Frontal cortex (tissue), 4 donors: ENCODE data around the gene KLHL10. TPM values are rescaled to one million over a fixed set of nuclear protein-coding genes. Genes with fewer than 3 reads are reported as not detected.

Experiments
- DNase-seq, 2 donors: peaks; one replicate each; pipeline ENCODE4 v3.0.0; 2012; ENCODE audit warnings: low spot score in 2 of 2
- FAIRE-seq: peaks from 2 replicates; lab custom pipeline; 2012; peaks lifted over from hg19 to GRCh38; lab: Jason Lieb, UNC
- small RNA-seq: library from RNA; depleted of rRNA; stranded (forward); fragments of <200 nt; gene quantifications from one replicate; pipeline ENCODE3, GENCODE V24; 2014
- total RNA-seq: library from RNA; depleted of rRNA; stranded (reverse); fragments of >200 nt; gene quantifications from one replicate; pipeline ENCODE4 v1.2.3, GENCODE V29; 2014
- donor health status: control.
- donor health status: control.
- donor health status: control.

KLHL10 gene
- total RNA-seq, 1 donor from 2014 or later = under 0.01 TPM

GRCh38 chr17:41885733-41886132 is 48.1 kb downstream of the KLHL10 start:
- FAIRE-seq (no peak), DNase-seq (peak in 1 of 2 donors; percentile 46)

DNA sequence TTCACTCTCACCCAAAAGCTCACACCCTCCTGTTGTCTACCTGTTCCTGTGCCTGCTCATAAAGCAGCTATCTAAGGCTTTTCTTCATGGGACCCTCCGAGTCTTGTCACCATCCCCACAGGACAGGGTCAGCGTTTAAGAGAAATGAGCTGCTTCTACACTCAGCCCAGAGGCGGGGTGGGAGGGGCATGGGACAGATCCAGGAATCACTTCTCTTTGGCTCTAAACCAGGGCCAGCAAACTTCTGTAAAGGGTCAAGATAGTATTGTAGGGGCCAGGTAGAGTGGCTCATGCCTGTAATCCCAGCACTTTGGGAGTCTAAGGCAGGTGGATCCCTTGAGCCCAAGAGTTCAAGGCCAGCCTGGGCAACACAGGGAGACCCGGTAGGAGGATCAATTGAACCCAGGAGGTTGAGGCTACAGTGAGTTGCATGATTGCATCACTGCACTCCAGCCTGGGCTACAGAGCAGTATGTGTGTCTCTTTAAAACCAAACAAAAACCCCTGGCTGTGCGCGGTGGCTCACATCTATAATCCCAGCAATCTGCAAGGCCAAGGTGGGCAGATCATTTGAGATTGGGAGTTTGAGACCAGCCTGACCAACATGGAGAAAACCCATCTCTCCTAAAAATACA is 50.8 kb downstream of the KLHL10 start:
- no peak for DNase-seq
- no peak for FAIRE-seq

GRCh38 chr17:41891135-41892020 is 53.8 kb downstream of the KLHL10 start:
- FAIRE-seq (no peak), DNase-seq (no peak)

DNA sequence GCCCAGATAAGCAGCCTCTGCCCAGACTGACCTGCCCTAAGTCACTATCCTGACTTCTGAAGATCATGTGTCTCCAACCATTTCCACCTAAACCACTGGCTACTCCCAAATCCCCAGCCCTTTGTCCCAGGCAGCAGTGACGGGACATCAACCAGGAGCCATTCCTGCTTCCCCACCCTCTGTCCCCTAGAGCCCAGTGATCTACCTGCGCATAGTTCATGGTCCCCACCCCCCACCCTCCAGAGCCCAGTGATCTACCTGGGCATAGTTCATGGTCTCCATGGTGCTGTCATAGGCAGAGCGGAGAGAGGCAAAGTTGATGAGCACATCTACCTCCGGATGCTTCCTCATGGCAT is 54.4 kb downstream of the KLHL10 start:
- no peak for DNase-seq
- no peak for FAIRE-seq

- FAIRE-seq = no peak
- no peak for DNase-seq
Measured at GRCh38 chr17:41893384-41893783, 55.8 kb downstream of the KLHL10 start.

DNA sequence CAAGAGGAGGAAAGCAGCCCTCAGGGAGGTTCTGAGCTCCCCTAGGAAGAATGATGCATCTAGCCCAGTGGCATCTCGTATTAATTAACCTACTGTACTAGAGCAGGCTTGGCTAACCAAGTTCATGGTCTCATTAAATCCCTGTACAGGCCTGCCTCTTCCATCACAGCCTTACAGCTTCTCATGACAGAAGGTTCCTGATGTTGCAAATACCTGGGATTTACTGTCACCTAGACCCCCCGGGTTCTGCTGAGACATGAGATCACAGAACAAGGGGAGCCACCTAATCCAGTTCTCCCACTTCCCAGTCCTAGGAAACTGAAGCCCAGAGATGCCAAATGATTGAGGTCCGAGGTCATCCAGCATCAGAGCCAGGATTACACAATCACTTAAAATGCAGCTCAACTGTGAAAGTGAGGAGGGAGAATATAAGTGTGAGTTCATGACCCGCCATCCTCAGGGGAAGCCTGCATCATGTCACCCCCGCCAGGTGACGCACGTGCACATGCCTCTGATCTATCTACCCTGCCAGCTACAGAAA is 57.2 kb downstream of the KLHL10 start:
- DNase-seq (no peak), FAIRE-seq (no peak)

GRCh38 chr17:41895617-41896016 is 58.0 kb downstream of the KLHL10 start:
- FAIRE-seq (no peak), DNase-seq (no peak)

DNA sequence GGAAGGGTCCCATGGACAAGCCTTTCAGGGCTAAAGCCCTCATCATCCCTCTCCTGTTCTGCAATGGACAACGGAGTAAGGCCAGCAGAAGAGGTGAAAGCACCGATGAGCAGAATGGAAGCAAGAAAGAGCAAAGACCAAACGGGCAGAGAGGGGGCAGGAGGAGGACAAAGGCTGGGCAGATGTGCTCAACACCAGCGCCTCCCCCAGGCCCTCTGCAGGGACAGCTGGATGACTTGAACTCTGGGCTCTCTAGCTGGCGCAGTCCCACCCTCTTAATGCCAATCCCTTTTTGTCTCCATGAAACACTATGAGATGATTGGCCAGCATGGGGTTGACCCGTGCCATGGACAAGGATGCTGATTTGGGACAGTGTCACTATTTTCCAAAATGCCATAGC is 59.1 kb downstream of the KLHL10 start:
- FAIRE-seq (no peak), DNase-seq (no peak)

Small RNAs within 50 kb of the gene (small RNA-seq; reads per million reads assigned to genes)
- not detected for gene AC125257.2

Other genes with a start within 250 kb of the KLHL10 start
- not detected for gene KRT16, start 225.1 kb upstream of the KLHL10 start, total RNA-seq
- under 0.01 TPM for gene KRT17, start 213.2 kb upstream of the KLHL10 start, total RNA-seq
- gene EIF1, start 148.9 kb upstream of the KLHL10 start, total RNA-seq = 70.1 TPM
- not detected for gene GAST, start 125.5 kb upstream of the KLHL10 start, total RNA-seq
- gene HAP1, start 103.2 kb upstream of the KLHL10 start, total RNA-seq = under 0.01 TPM
- gene JUP, start 51.1 kb upstream of the KLHL10 start, total RNA-seq = 33.8 TPM
- 10.2 TPM for gene P3H4, start 25.9 kb upstream of the KLHL10 start, total RNA-seq
- gene FKBP10, start 24.8 kb upstream of the KLHL10 start, total RNA-seq = 9.0 TPM
- 131 TPM for gene NT5C3B, start 1.6 kb upstream of the KLHL10 start, total RNA-seq
- 70.1 TPM for gene KLHL11, start 27.6 kb downstream of the KLHL10 start, total RNA-seq
- gene ACLY, start 81.1 kb downstream of the KLHL10 start, total RNA-seq = 140 TPM
- gene ODAD4, start 92.8 kb downstream of the KLHL10 start, total RNA-seq = 3.3 TPM
- gene CNP, start 129.0 kb downstream of the KLHL10 start, total RNA-seq = 50.5 TPM
- 91.3 TPM for gene DNAJC7, start 179.6 kb downstream of the KLHL10 start, total RNA-seq
- gene NKIRAS2, start 182.3 kb downstream of the KLHL10 start, total RNA-seq = 31.4 TPM
- gene C17orf113, start 212.8 kb downstream of the KLHL10 start, total RNA-seq = 3.7 TPM